Activated T-helper 9 cell treated with anti-CD3 and anti-CD28 coated beads, Interleukin-2, amount 50 U/mL, for 16 hours (primary cell): ENCODE results near the gene TAF11L7.
"Not testable (repeated sequence)": the region's sequence is repeated elsewhere in the genome, so short reads cannot be mapped to it uniquely, and the experiment has no call there.

Source experiments
- DNase-seq: peaks from one replicate; pipeline ENCODE4 v3.0.0-alpha.2; 2020; ENCODE audit warnings: low read depth

TAF11L7 gene

DNA sequence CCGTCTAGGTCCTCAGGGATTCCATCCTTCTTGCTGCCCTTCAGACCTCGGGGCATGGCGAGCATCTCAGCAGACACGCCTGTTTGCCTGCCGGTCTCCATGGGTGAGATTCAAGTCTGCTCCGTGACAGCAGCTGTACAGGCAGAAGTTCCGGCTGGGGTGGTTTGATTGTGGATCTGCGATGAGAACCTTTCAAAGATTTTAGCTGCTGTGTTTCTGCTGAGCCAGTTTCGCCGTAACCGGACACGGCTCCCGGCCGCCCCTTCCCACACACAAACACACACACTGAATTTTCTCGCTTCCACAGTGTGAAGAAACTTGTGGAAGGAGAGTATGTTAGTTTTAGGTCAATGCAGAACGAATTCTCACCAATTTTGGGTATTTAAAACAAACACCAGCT lies at the start of gene TAF11L7:
Gene TAF11L7, minus strand, starts transcription at position 101 of the 400 bp plus-strand sequence.
- DNase-seq: not testable (repeated sequence)

DNA sequence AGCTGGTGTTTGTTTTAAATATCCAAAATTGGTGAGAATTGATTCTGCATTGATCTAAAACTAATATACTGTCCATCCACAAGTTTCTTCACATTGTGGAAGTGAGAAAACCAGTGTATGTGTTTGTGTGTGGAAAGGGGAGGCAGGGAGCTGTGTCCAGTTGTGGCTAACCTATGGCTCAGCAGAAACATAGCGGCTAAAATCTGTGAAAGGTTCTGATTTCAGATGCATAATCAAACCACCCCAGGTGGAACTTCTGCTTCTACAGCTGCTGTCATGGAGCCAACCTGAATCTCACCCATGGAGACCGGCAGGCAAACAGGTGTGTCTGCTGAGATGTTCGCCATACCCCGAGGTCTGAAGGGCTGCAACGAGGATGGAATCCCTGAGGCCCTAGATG lies 48.6 kb upstream of the TAF11L7 start, which contains the start of gene TAF11L14:
Gene TAF11L14, plus strand, starts transcription at position 301 of the 400 bp plus-strand sequence.
- DNase-seq: no peak

DNA sequence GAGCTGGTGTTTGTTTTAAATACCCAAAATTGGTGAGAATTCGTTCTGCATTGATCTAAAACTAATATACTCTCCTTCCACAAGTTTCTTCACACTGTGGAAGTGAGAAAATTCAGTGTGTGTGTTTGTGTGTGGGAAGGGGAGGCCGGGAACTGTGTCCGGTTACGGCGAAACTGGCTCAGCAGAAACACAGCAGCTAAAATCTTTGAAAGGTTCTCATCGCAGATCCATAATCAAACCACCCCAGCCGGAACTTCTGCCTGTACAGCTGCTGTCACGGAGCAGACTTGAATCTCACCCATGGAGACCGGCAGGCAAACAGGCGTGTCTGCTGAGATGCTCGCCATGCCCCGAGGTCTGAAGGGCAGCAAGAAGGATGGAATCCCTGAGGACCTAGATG lies 46.2 kb upstream of the TAF11L7 start, which contains the start of gene TAF11L13:
Gene TAF11L13, plus strand, starts transcription at position 301 of the 400 bp plus-strand sequence.
- not testable (repeated sequence) for DNase-seq

DNA sequence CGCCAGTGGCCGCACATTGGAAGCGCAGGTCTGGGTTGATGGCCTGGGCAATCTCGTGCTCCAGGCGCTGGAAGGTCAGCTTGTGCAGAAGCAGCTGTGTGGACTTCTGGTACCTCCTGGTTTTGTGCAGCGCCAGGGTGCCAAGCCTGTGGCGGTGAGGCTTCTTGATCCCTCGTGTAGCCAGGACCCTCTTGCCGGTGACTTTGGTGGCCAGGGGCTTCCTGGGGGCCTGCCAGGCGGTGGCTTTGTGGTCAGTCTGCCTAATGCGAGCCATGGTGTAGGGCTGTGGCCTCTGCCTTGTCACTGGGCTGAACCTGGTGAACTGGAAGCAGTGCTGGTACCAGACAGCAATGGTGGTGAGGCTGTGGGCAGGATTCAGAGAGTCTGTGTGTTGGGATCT lies 40.1 kb upstream of the TAF11L7 start:
- DNase-seq: no peak

DNA sequence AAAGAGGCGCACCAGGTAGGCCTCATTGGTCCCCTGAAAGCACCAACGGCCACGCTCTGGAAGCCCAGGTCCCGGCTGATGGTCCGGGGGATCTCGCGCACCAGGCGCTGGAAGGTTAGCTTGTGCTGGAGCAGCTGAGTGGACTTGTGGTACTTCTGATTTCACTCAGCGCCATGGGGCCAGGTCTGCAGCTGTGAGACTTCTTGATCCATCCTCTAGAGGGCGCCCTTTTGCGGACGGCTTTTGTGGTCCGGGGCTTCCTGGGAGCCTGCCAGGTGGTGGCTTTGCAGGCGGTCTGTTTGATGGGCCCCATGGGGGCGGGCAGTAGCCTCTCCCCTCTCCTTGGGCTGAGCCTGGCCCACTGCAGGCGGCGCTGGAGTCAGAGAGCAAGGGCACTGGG lies 35.1 kb upstream of the TAF11L7 start:
- no peak for DNase-seq

- no peak for DNase-seq
Observed at GRCh38 chr5:17619354-17619753, 33.8 kb upstream of the TAF11L7 start.

DNA sequence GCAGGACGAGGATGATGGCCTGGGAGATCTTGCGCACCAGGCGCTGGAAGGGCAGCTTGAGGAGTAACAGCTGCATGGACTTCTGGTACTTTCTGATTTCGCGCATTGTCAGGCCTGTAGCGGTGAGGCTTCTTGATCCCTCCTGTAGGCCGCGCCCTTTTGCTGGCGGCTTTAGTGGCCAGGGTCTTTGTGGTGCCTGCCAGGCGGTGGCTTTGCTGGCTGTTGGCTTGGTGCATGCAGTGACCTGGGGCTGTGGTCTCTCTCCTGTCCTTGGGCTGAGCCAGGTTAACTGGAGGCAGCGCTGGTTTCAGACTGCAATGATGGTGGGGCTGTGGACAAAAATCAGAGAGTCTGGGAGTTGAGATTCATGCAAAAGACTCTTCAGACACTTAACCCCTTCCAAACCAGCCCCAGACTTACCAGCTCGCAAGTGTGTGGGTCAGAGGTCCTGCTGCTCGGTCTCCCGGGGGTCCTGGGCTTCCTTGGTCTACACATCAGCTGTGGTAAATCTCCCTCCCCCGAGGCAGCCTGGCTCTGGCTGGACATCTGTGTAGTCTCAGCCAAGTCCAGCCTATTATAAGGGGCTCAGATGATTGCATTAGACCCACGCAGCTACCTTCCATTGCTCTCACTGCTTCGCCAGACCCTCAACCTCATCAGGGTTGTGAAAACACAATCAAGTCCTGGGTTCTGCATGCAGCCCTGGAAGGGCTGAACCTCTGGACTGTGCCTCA lies 29.5 kb upstream of the TAF11L7 start:
- no peak for DNase-seq

GRCh38 chr5:17610092-17610491 lies 24.5 kb upstream of the TAF11L7 start, which contains the start of gene TAF11L12:
Gene TAF11L12 (plus strand): TSS chr5:17610392.
- not testable (repeated sequence) for DNase-seq

DNA sequence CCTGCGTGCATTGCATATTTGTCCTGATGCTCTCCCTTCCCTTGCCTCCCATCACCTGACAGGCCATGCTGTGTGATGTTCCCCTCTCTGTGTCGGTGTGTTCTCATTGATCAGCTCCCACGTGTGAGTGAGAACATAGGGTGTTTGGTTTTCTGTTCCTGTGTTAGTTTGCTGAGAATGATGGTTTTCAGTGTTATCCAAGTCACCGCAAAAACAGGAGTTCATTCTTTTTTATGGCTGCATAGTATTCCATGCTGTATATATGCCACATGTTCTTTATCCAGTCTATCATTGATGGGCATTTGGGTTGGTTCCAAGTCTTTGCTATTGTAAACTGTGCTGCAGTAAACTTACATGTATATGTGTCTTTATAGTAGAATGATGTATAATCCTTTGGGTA lies 21.9 kb upstream of the TAF11L7 start:
- not testable (repeated sequence) for DNase-seq

DNA sequence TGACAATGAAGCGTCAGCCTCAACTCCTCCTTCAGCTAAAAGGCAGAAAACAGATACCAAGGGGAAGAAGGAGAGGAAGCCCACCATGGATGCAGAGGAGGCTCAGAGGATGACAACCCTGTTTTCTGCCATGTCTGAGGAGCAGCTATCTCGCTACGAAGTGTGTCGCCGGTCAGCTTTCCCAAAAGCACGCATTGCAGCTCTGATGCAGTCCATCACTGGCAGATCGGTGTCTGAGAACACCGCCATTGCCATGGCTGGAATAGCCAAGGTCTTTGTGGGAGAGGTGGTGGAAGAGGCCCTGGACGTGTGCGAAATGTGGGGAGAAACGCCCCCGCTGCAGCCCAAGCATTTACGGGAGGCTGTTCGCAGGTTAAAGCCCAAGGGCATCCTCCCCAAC lies 19.4 kb upstream of the TAF11L7 start:
- DNase-seq: no peak

DNA sequence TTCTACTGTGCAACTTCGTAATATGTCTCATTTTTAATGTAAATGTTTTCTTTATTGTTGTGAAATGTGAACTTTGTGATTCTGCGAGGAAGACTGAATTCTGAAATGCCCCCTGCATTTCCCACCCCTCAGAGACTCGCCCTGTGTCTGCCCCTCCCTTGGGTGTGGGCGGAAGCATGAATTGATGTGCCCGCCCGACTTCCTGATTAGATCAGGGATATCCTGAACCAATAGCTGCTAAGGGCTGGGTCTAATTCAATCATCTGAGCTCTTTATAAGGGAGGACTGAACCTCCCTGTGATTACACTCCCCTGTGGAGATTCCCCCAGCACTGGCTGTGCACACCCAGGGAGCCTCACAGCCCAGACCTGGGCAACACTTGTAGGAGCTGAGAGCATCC lies 18.3 kb upstream of the TAF11L7 start, which contains the start of gene TAF11L11:
Gene TAF11L11, plus strand, starts transcription at position 304 of the 400 bp plus-strand sequence.
- DNase-seq: not testable (repeated sequence)

GRCh38 chr5:17597728-17598127 lies 12.2 kb upstream of the TAF11L7 start, which contains the start of gene TAF11L10:
Gene TAF11L10 (minus strand): TSS chr5:17597828.
- not testable (repeated sequence) for DNase-seq

DNA sequence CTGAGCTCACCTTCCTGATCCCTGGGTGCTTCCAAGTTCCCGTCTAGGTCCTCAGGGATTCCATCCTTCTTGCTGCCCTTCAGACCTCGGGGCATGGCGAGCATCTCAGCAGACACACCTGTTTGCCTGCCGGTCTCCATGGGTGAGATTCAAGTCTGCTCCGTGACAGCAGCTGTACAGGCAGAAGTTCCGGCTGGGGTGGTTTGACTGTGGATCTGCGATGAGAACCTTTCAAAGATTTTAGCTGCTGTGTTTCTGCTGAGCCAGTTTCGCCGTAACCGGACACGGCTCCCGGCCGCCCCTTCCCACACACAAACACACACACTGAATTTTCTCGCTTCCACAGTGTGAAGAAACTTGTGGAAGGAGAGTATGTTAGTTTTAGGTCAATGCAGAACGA lies 8.7 kb upstream of the TAF11L7 start, which contains the start of gene TAF11L9:
Gene TAF11L9, minus strand, starts transcription at position 140 of the 400 bp plus-strand sequence.
- not testable (repeated sequence) for DNase-seq

- DNase-seq: not testable (repeated sequence)
Observed at GRCh38 chr5:17590860-17591259, 5.3 kb upstream of the TAF11L7 start, which contains the start of gene TAF11L8. Gene TAF11L8 (minus strand): TSS chr5:17590960.
